Measurements from ENCODE around the gene LIFR. TPM values are rescaled to one million over a fixed set of nuclear protein-coding genes. Genes with fewer than 3 reads are reported as not detected.

The LIFR gene
- total RNA-seq, 1 donor from 2014 or later: 116 TPM

GRCh38 chr5:38448568-38449350 is 107.7 kb downstream of the LIFR start:
- Histone ChIP-seq H3K27me3 (no peaks in the 10 kb centered on the region), H3K36me3 (peaks cover 0 to 3% of the 10 kb centered on the region in 2 donors), H3K4me3 (no peak overlapping the region), H3K4me1 (peaks cover 4 to 17% of the 10 kb centered on the region in 2 donors), H3K27ac (peak overlapping the region; percentile 50 to 60), H3K9me3 (no peaks in the 10 kb centered on the region)
- DNase-seq (ENCODE audit: low spot score in 2 of 2): no peak
- intact Hi-C loops (cut with DNase I): loop anchor here (5.0 kb wide), 1 partner anchor 99 kb away; no protein-coding TSS in a partner anchor
- no peak for TF ChIP-seq CTCF (IDR thresholded peaks at IDR 0.05)

- DNase-seq (ENCODE audit: low spot score in 2 of 2): no peak
- peak overlapping the region; percentile 50 to 60 for H3K27ac ChIP-seq
- H3K27me3 ChIP-seq: no peaks in the 10 kb centered on the region
- no peaks in the 10 kb centered on the region for H3K9me3 ChIP-seq
- peaks cover 4 to 17% of the 10 kb centered on the region in 2 donors for H3K4me1 ChIP-seq
- no peak overlapping the region for H3K4me3 ChIP-seq
- H3K36me3 ChIP-seq: peaks cover 0 to 3% of the 10 kb centered on the region in 2 donors
- TF ChIP-seq CTCF (IDR thresholded peaks at IDR 0.05): no peak
- intact Hi-C loops (cut with DNase I): loop anchor here (5.0 kb wide), 1 partner anchor 100 kb away; no protein-coding TSS in a partner anchor
Observed at GRCh38 chr5:38447786-38448185, 108.7 kb downstream of the LIFR start.

- intact Hi-C loops (cut with DNase I): loop anchor here (5.0 kb wide), 1 partner anchor 100 kb away; no protein-coding TSS in a partner anchor
- TF ChIP-seq CTCF (IDR thresholded peaks at IDR 0.05): no peak
- Histone ChIP-seq H3K4me1 (peaks cover 4 to 17% of the 10 kb centered on the region in 2 donors), H3K36me3 (no peaks in the 10 kb centered on the region), H3K27me3 (no peaks in the 10 kb centered on the region), H3K27ac (peak overlapping the region in 1 of 2 donors; percentile 41), H3K4me3 (no peak overlapping the region), H3K9me3 (no peaks in the 10 kb centered on the region)
- DNase-seq (ENCODE audit: low spot score in 2 of 2): no peak
Observed at GRCh38 chr5:38447056-38447455, 109.4 kb downstream of the LIFR start.

GRCh38 chr5:38446029-38446522 is 110.4 kb downstream of the LIFR start:
- Histone ChIP-seq H3K9me3 (no peaks in the 10 kb centered on the region), H3K27me3 (no peaks in the 10 kb centered on the region), H3K27ac (peak overlapping the region; percentile 56 to 83), H3K36me3 (no peaks in the 10 kb centered on the region), H3K4me3 (peak overlapping the region; percentile 48 to 59), H3K4me1 (peaks cover 4 to 19% of the 10 kb centered on the region in 2 donors)
- TF ChIP-seq CTCF (IDR thresholded peaks at IDR 0.05): no peak
- intact Hi-C loops (cut with DNase I): loop anchor here (1.0 to 5.0 kb wide), 2 partner anchors 20 to 101 kb away; no protein-coding TSS in a partner anchor
- DNase-seq (ENCODE audit: low spot score in 2 of 2): no peak

- Histone ChIP-seq H3K4me3 (peak overlapping the region; percentile 48 to 59), H3K36me3 (no peaks in the 10 kb centered on the region), H3K9me3 (no peaks in the 10 kb centered on the region), H3K27ac (peak overlapping the region; percentile 56 to 83), H3K27me3 (no peaks in the 10 kb centered on the region), H3K4me1 (peaks cover 4 to 19% of the 10 kb centered on the region in 2 donors)
- intact Hi-C loops (cut with DNase I): loop anchor here (1.0 to 5.0 kb wide), 2 partner anchors 21 to 102 kb away; no protein-coding TSS in a partner anchor
- no peak for DNase-seq (ENCODE audit: low spot score in 2 of 2)
- no peak for TF ChIP-seq CTCF (IDR thresholded peaks at IDR 0.05)
Observed at GRCh38 chr5:38445374-38446028, 110.9 kb downstream of the LIFR start.
